GM12878 (cell line): ENCODE results near the gene TEX101.

Experiments
- BHLHE40 ChIP-seq, 2 experiments: fragments of 450-650 bp in 1 of 2; IDR thresholded peaks; 2 replicates each; pipeline ENCODE4 v1.6.1; 2011 to 2017; ENCODE audit warnings: low read depth in 2 of 2, borderline replicate concordance in 1 of 2, improper control_type of control experiment in 1 of 2, low read length in 1 of 2, mild to moderate bottlenecking in 1 of 2
- FOS ChIP-seq: IDR thresholded peaks from 3 replicates; pipeline ENCODE4 v1.6.1; 2011; ENCODE audit warnings: borderline replicate concordance; ENCODE audit not compliant: insufficient read length; ENCODE audit errors: extremely low read depth
- IRF3 ChIP-seq: fragments of 450-650 bp; IDR thresholded peaks from 2 replicates; pipeline ENCODE4 v1.6.1; 2014; ENCODE audit warnings: mild to moderate bottlenecking
- ZBTB33 ChIP-seq: fragments of 450-650 bp; IDR thresholded peaks from 2 replicates; pipeline ENCODE4 v1.6.1; 2017; ENCODE audit warnings: mild to moderate bottlenecking

- TF ChIP-seq ZBTB33 (no peak), FOS (no peak), IRF3 (no peak), BHLHE40 (IDR thresholded peaks at IDR 0.05; ENCODE audit: borderline replicate concordance in 1 of 2, low read depth in 2 of 2, low read length in 1 of 2) (no peak)
Measured at GRCh38 chr19:43467276-43467675, 52.6 kb downstream of the TEX101 start.
